Panc1 (cell line): ENCODE measurements around the gene DYRK1A.

Experiments
- TCF7L2 ChIP-seq: IDR thresholded peaks from 2 replicates; pipeline ENCODE4 v1.6.1; 2011; ENCODE audit warnings: mild to moderate bottlenecking, low read depth, low read length, inconsistent platforms
- TF ChIP-seq, protein P1 (sequence below): fragments of 450-650 bp; IDR thresholded peaks from 2 replicates; pipeline ENCODE4 v1.5.1; 2017; ENCODE audit warnings: mild to moderate bottlenecking

DNA sequence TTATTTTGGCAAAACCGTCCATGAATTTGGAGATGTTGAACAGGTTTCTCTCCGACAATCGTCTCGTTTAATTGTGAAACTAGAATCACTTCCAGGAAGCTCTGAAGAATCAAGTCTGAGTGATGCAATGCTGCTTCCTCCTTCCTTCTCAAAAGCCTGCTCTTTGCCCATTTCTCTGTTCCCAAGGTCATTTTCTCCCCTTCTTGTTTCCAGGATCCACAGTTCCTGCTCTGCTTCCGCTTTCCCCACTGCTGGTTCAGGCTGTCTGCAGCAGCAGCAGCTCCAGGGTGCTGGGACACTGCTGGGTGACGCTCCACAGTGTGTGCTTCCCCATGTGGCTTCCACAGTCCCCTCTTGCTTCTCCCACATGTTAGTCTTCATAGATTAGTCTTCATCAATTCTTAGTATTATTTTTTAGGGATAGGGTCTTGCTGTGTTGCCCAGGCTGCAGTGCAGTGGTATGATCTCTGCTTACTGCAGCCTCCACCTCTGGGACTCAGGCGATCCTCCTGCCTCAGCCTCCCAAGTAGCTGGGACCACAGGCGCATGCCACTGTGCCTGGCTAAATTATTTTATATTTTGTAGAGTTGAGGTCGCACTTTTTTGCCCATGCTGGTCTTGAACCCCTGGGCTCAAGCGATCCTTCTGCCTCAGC is 156.2 kb downstream of the DYRK1A start:
- TF ChIP-seq TCF7L2: no peak
- TF ChIP-seq, protein P1, sequence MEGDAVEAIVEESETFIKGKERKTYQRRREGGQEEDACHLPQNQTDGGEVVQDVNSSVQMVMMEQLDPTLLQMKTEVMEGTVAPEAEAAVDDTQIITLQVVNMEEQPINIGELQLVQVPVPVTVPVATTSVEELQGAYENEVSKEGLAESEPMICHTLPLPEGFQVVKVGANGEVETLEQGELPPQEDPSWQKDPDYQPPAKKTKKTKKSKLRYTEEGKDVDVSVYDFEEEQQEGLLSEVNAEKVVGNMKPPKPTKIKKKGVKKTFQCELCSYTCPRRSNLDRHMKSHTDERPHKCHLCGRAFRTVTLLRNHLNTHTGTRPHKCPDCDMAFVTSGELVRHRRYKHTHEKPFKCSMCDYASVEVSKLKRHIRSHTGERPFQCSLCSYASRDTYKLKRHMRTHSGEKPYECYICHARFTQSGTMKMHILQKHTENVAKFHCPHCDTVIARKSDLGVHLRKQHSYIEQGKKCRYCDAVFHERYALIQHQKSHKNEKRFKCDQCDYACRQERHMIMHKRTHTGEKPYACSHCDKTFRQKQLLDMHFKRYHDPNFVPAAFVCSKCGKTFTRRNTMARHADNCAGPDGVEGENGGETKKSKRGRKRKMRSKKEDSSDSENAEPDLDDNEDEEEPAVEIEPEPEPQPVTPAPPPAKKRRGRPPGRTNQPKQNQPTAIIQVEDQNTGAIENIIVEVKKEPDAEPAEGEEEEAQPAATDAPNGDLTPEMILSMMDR: no peak
